Stomach (tissue), 9 donors: ENCODE results near the gene DIP2A. TPM values are rescaled to one million over a fixed set of nuclear protein-coding genes. Genes with fewer than 3 reads are reported as not detected.

Experiments
- DNase-seq, 2 donors: peaks; one replicate each; pipeline versions ENCODE4 v3.0.0 to v3.0.0-alpha.2; 2013 to 2019
- H3K27ac ChIP-seq, 5 donors: fragments of 200-600 bp in 4 of 5; sonication (generic) in 4 of 5; one replicate each; pipeline ENCODE4 v1.5.1; 2013 to 2019; ENCODE audit warnings: mild to moderate bottlenecking in 1 of 5, moderate library complexity in 1 of 5
- H3K27me3 ChIP-seq, 3 donors: fragments of 200-600 bp; sonication (generic); one replicate each; pipeline ENCODE4 v1.5.1; 2017 to 2019; ENCODE audit warnings: mixed run types in 1 of 3
- H3K36me3 ChIP-seq, 4 donors: fragments of 200-600 bp; sonication (generic); 1 replicate in 3 of 4; 2 replicates in 1 of 4; pipeline ENCODE4 v1.5.1; 2016 to 2019
- H3K4me1 ChIP-seq, 4 donors: fragments of 200-600 bp; sonication (generic); one replicate each; pipeline ENCODE4 v1.5.1; 2016 to 2019
- H3K4me3 ChIP-seq, 4 donors: fragments of 200-600 bp; sonication (generic) in 3 of 4; one replicate each; pipeline ENCODE4 v1.5.1; 2016 to 2019; ENCODE audit warnings: mild to moderate bottlenecking in 1 of 4
- H3K9me3 ChIP-seq, 4 donors: fragments of 200-600 bp; sonication (generic); one replicate each; pipeline ENCODE4 v1.5.1; 2016 to 2019
- CTCF ChIP-seq, 7 experiments: fragments of 450-650 bp in 4 of 7; fragments of 200-600 bp in 3 of 7; sonication (generic) in 3 of 7; IDR thresholded peaks; one replicate each; pipeline ENCODE4 v1.5.1; 2016 to 2019; ENCODE audit warnings: antibody characterized with exemption in 7 of 7, control low read depth in 2 of 7, mild to moderate bottlenecking in 1 of 7
- EP300 ChIP-seq: sonication (generic); formaldehyde crosslinking; IDR thresholded peaks from one replicate; pipeline ENCODE4 v1.6.1; 2017; ENCODE audit warnings: antibody characterized with exemption
- POLR2A ChIP-seq, 4 donors: fragments of 450-650 bp; IDR thresholded peaks; one replicate each; pipeline ENCODE4 v1.6.1; 2016; ENCODE audit warnings: antibody characterized with exemption in 4 of 4, control low read depth in 2 of 4, mild to moderate bottlenecking in 1 of 4, moderate library complexity in 1 of 4
- POLR2AphosphoS5 ChIP-seq, 3 donors: sonication (generic); formaldehyde crosslinking; IDR thresholded peaks; one replicate each; pipeline ENCODE4 v1.6.1; 2016; ENCODE audit warnings: antibody characterized with exemption in 3 of 3
- WGBS, 5 donors: extraction: QIAGEN DNeasy Blood & Tissue Kit in 3 of 5; methylation state at CpG; one replicate each; pipeline versions ENCODE4 v1.1.5 to v1.1.7; 2013 to 2018; 5-methylcytosine and 5-hydroxymethylcytosine counted together
- intact Hi-C: fragments of 100-400 bp; cut with DNase I; formaldehyde crosslinking; loops from one replicate; pipeline ENCODE4 v1.15.1; 2023; ENCODE audit warnings: low total_unique reads
- polyA plus RNA-seq, 3 donors: library from polyadenylated mRNA; stranded (reverse); fragments of 200-250 nt; gene quantifications; one replicate each; pipeline ENCODE4 v1.2.3, GENCODE V29; 2013
- total RNA-seq, 5 donors: library from RNA; depleted of rRNA; stranded (reverse); fragments of >200 nt; gene quantifications; one replicate each; pipeline versions ENCODE4 v1.1.0 to v1.2.3, GENCODE V29; 2014 to 2016
- donor health status: healthy with polysubstance abuse.
- donor health status: Bipolar disorder and iron deficiency.
- donor health status: healthy.

Gene DIP2A
- total and polyA plus RNA-seq, 8 donors = 7.3 to 122 (median 51.0) TPM

- TF ChIP-seq POLR2AphosphoS5 (IDR thresholded peaks at IDR 0.05) (no peak), EP300 (no peak), POLR2A (IDR thresholded peaks at IDR 0.05) (no peak), CTCF (IDR thresholded peaks at IDR 0.05) (no peak)
- H3K27me3 ChIP-seq = no peaks in the 10 kb centered on the region
- no peak overlapping the region for H3K4me3 ChIP-seq
- WGBS, 5 donors = 81 to 87% (median 84%) methylated on average over 14 of the region's 14 CpGs
- H3K27ac ChIP-seq = no peak overlapping the region
- peaks cover 56 to 100% (median 100%) of the 10 kb centered on the region in 4 donors for H3K36me3 ChIP-seq
- DNase-seq = no peak
- no peaks in the 10 kb centered on the region for H3K9me3 ChIP-seq
- H3K4me1 ChIP-seq = no peaks in the 10 kb centered on the region
- intact Hi-C loops = no loop called here
Measured at GRCh38 chr21:46562964-46563607, 104.4 kb downstream of the DIP2A start.

- DNase-seq = no peak
- 84 to 94% (median 91%) methylated on average over 7 to 10 of the region's 10 CpGs for WGBS, 5 donors
- Histone ChIP-seq H3K27me3 (no peaks in the 10 kb centered on the region), H3K9me3 (no peaks in the 10 kb centered on the region), H3K36me3 (peaks cover 53 to 100% (median 98%) of the 10 kb centered on the region in 4 donors), H3K4me3 (no peak overlapping the region), H3K27ac (no peak overlapping the region), H3K4me1 (no peaks in the 10 kb centered on the region)
- intact Hi-C loops = no loop called here
- no peak for TF ChIP-seq CTCF (IDR thresholded peaks at IDR 0.05)
- no peak for TF ChIP-seq EP300
- no peak for TF ChIP-seq POLR2AphosphoS5 (IDR thresholded peaks at IDR 0.05)
- no peak for TF ChIP-seq POLR2A (IDR thresholded peaks at IDR 0.05)
Measured at GRCh38 chr21:46564391-46564790, 105.7 kb downstream of the DIP2A start.

- no peak overlapping the region for H3K4me3 ChIP-seq
- no peaks in the 10 kb centered on the region for H3K27me3 ChIP-seq
- DNase-seq = no peak
- 90 to 99% (median 94%) methylated on average over 13 to 15 of the region's 15 CpGs for WGBS, 5 donors
- H3K4me1 ChIP-seq = no peaks in the 10 kb centered on the region
- peaks cover 51 to 97% (median 94%) of the 10 kb centered on the region in 4 donors for H3K36me3 ChIP-seq
- H3K9me3 ChIP-seq = peaks cover 0 to under 1% (median 0%) of the 10 kb centered on the region in 4 donors
- intact Hi-C loops = no loop called here
- TF ChIP-seq EP300 (no peak), POLR2A (IDR thresholded peaks at IDR 0.05) (no peak), POLR2AphosphoS5 (IDR thresholded peaks at IDR 0.05) (no peak), CTCF (IDR thresholded peaks at IDR 0.05) (no peak)
- no peak overlapping the region for H3K27ac ChIP-seq
Measured at GRCh38 chr21:46567348-46567747, 108.7 kb downstream of the DIP2A start.

- Histone ChIP-seq H3K27ac (no peak overlapping the region), H3K36me3 (peaks cover 47 to 95% (median 92%) of the 10 kb centered on the region in 4 donors), H3K4me1 (no peaks in the 10 kb centered on the region), H3K4me3 (no peak overlapping the region), H3K9me3 (peaks cover 0 to 11% (median 0%) of the 10 kb centered on the region in 4 donors), H3K27me3 (no peaks in the 10 kb centered on the region)
- 94 to 97% (median 95%) methylated on average over 4 of the region's 4 CpGs for WGBS, 5 donors
- no peak for TF ChIP-seq EP300
- no peak for TF ChIP-seq POLR2A (IDR thresholded peaks at IDR 0.05)
- intact Hi-C loops = no loop called here
- DNase-seq = no peak
Measured at GRCh38 chr21:46568562-46568961, 109.9 kb downstream of the DIP2A start.

- no peak overlapping the region for H3K4me3 ChIP-seq
- no peak overlapping the region for H3K27ac ChIP-seq
- peaks cover 45 to 90% (median 87%) of the 10 kb centered on the region in 4 donors for H3K36me3 ChIP-seq
- TF ChIP-seq EP300 = no peak
- TF ChIP-seq CTCF (IDR thresholded peaks at IDR 0.05) = no peak
- H3K9me3 ChIP-seq = peaks cover 0 to 11% (median 0%) of the 10 kb centered on the region in 4 donors
- no peaks in the 10 kb centered on the region for H3K27me3 ChIP-seq
- 93 to 100% (median 97%) methylated on average over 1 of the region's 1 CpG for WGBS, 5 donors
- no peak for DNase-seq
- intact Hi-C loops = no loop called here
- H3K4me1 ChIP-seq = no peaks in the 10 kb centered on the region
Measured at GRCh38 chr21:46569081-46569480, 110.4 kb downstream of the DIP2A start.
